ENCODE measurements around the gene SLC6A20. TPM values are rescaled to one million over a fixed set of nuclear protein-coding genes. Genes with fewer than 3 reads are reported as not detected.

The SLC6A20 gene
- total RNA-seq, 1 donor from 2014 or later = not detected

DNA sequence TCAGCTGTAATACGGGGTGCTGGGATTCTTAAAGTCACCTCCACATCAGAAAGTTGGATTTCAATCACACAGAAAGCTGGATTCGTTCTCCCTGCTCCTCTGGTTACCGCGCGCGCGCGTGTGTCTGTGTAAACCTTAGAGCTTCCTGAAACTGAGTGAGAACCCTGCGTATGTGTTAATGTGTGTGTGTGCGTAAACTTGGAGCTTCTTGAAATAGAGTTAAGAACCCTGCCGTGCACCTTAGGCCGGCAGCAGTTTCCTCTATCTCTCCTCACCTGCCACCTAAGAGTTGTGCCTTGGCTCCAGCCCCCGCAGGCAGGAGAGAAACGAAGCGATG, 45.1 kb upstream of the SLC6A20 start:
- Mint-ChIP-seq H3K9me3 (no peaks in the 10 kb centered on the region), H3K36me3 (peaks cover 7% of the 10 kb centered on the region), H3K4me1 (peaks cover 12% of the 10 kb centered on the region), H3K4me3 (peak overlapping the region; percentile 94), H3K27ac (peak overlapping the region; percentile 97), H3K27me3 (ENCODE audit: low read depth) (peaks cover 34% of the 10 kb centered on the region)
- DNase-seq (ENCODE audit: low spot score in 2 of 2, unreplicated experiment in 2 of 2) = peak in 1 of 2 experiments; percentile 42
- TF ChIP-seq, protein P1, sequence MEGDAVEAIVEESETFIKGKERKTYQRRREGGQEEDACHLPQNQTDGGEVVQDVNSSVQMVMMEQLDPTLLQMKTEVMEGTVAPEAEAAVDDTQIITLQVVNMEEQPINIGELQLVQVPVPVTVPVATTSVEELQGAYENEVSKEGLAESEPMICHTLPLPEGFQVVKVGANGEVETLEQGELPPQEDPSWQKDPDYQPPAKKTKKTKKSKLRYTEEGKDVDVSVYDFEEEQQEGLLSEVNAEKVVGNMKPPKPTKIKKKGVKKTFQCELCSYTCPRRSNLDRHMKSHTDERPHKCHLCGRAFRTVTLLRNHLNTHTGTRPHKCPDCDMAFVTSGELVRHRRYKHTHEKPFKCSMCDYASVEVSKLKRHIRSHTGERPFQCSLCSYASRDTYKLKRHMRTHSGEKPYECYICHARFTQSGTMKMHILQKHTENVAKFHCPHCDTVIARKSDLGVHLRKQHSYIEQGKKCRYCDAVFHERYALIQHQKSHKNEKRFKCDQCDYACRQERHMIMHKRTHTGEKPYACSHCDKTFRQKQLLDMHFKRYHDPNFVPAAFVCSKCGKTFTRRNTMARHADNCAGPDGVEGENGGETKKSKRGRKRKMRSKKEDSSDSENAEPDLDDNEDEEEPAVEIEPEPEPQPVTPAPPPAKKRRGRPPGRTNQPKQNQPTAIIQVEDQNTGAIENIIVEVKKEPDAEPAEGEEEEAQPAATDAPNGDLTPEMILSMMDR (IDR thresholded peaks at IDR 0.05; ENCODE audit: unreplicated experiment) = no peak

DNA sequence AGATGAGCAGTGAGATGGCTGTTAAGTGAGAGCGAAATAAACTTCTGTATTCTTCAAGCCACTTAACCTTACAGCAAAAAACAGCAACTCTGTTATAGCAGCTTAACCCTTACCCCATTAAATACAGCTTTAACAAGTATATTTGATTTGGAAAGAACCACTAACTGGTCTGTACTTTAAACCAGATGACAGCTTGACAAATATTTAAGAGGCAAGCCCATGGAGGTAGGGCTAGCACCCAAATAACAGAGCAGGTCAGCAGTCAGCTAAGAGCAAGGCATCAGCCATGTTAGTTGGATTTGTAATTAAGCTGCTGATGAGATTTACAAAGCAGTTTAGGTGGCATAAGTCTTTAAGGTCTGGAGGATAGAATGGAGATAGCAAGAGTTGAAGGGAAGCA, 42.1 kb upstream of the SLC6A20 start:
- Mint-ChIP-seq H3K4me1 (peaks cover 12% of the 10 kb centered on the region), H3K4me3 (no peak overlapping the region), H3K27me3 (ENCODE audit: low read depth) (peaks cover 7% of the 10 kb centered on the region), H3K9me3 (no peaks in the 10 kb centered on the region), H3K36me3 (peaks cover 20% of the 10 kb centered on the region), H3K27ac (no peak overlapping the region)
- DNase-seq (ENCODE audit: low spot score in 2 of 2, unreplicated experiment in 2 of 2) = no peak
- TF ChIP-seq, protein P1 (IDR thresholded peaks at IDR 0.05; ENCODE audit: unreplicated experiment) = no peak

DNA sequence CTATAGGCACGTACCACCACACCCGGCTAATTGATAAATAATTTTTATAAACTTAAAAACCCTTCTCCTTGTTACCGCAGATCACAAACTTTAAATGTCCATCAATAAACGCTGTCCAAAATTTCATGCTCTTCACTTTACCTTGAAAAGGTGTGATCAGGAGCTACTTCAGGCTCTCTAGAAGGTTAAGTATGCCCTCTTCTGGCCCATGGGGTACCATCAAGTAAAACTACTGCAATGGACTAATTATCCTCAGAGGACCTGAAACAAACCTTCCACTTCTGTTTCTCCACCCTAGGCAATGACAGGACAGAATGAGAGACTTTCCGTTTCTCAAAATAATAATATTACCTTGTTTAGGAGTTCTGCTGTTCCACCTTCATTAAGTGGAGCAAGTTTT, 36.4 kb upstream of the SLC6A20 start:
- no peak for DNase-seq (ENCODE audit: low spot score in 2 of 2, unreplicated experiment in 2 of 2)
- no peak overlapping the region for H3K27ac Mint-ChIP-seq
- H3K36me3 Mint-ChIP-seq = peaks cover 37% of the 10 kb centered on the region
- H3K4me3 Mint-ChIP-seq = no peak overlapping the region
- no peaks in the 10 kb centered on the region for H3K9me3 Mint-ChIP-seq
- no peaks in the 10 kb centered on the region for H3K27me3 Mint-ChIP-seq (ENCODE audit: low read depth)
- H3K4me1 Mint-ChIP-seq = no peaks in the 10 kb centered on the region
- TF ChIP-seq, protein P1 (IDR thresholded peaks at IDR 0.05; ENCODE audit: unreplicated experiment) = no peak

DNA sequence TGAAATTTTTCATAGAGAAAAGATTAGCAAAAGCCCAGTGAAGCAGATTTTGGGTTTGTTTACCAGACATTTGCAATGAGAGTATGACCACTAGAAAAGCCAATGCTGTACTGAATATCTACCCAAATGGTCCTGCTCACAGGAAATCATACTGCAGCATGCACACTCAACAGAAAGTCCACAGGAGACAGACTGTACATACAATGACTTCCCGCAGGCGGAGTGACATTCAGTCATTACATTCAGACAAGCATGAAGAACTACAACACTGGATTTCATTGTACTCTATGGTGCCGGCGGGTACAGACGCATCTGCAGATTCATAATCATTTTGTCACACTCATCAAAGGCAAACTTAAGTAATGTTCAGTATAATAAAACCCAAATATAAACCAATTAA, 33.8 kb upstream of the SLC6A20 start:
- no peak overlapping the region for H3K4me3 Mint-ChIP-seq
- no peak for DNase-seq (ENCODE audit: low spot score in 2 of 2, unreplicated experiment in 2 of 2)
- no peak overlapping the region for H3K27ac Mint-ChIP-seq
- TF ChIP-seq, protein P1 (IDR thresholded peaks at IDR 0.05; ENCODE audit: unreplicated experiment) = no peak
- H3K27me3 Mint-ChIP-seq (ENCODE audit: low read depth) = no peaks in the 10 kb centered on the region
- H3K36me3 Mint-ChIP-seq = peaks cover 33% of the 10 kb centered on the region
- H3K4me1 Mint-ChIP-seq = no peaks in the 10 kb centered on the region
- no peaks in the 10 kb centered on the region for H3K9me3 Mint-ChIP-seq

DNA sequence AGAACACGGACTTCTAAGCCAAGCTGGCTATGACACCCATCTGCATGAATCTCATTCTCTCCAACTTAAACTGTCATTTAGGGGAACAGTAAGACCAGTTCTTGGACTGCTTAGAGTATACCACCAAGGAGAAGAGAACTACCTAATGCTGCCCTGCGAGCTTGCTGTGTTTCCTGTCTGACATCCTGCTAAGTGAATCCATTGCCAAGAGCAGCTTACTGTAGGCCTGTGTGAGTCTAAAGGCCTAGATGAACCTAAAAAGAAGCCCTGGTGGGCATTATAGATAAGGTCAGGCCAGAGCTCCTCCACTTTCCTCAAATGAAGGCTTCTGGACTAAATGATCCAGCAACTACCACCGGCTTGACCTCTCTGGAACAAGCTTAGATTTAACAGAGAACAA, 30.6 kb upstream of the SLC6A20 start:
- Mint-ChIP-seq H3K27me3 (ENCODE audit: low read depth) (no peaks in the 10 kb centered on the region), H3K36me3 (peaks cover 28% of the 10 kb centered on the region), H3K27ac (no peak overlapping the region), H3K4me1 (no peaks in the 10 kb centered on the region), H3K9me3 (no peaks in the 10 kb centered on the region), H3K4me3 (no peak overlapping the region)
- TF ChIP-seq, protein P1 (IDR thresholded peaks at IDR 0.05; ENCODE audit: unreplicated experiment) = no peak
- no peak for DNase-seq (ENCODE audit: low spot score in 2 of 2, unreplicated experiment in 2 of 2)

DNA sequence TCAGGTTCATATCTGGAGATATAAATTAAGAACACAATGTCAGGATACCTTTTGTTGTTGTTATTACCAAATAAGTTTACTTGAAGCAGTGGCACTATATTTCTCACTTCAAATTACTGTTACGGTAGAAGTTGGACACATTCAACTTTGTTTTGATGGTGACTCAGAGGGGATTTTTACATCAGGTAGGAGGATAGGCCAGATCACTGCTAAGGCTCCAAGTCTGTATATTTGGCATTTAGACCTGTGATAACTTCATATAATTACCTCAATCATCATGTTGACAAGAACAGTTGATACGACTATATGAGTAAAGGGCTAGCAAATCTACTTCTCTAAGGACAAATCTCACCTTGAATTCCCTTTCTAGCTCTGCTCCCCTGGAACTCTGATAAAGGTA, 30.0 kb upstream of the SLC6A20 start:
- no peaks in the 10 kb centered on the region for H3K4me1 Mint-ChIP-seq

More for the DNA sequence above, 30.0 kb upstream of the SLC6A20 start:
- Mint-ChIP-seq H3K4me3 (no peak overlapping the region), H3K36me3 (peaks cover 27% of the 10 kb centered on the region), H3K9me3 (no peaks in the 10 kb centered on the region), H3K27me3 (ENCODE audit: low read depth) (no peaks in the 10 kb centered on the region), H3K27ac (no peak overlapping the region)
- TF ChIP-seq, protein P1 (IDR thresholded peaks at IDR 0.05; ENCODE audit: unreplicated experiment) = no peak
- DNase-seq (ENCODE audit: low spot score in 2 of 2, unreplicated experiment in 2 of 2) = no peak
